Liver (tissue), 6 donors: ENCODE data around the gene HSD17B4. TPM values are rescaled to one million over a fixed set of nuclear protein-coding genes. Genes with fewer than 3 reads are reported as not detected.

Source experiments
- FOXA2 ChIP-seq: IDR thresholded peaks from 2 replicates; pipeline ENCODE4 v1.6.1; 2016; ENCODE audit warnings: antibody characterized with exemption
- RAD21 ChIP-seq, 2 donors: IDR thresholded peaks; 2 replicates each; pipeline ENCODE4 v1.6.1; 2016; ENCODE audit warnings: antibody characterized with exemption in 2 of 2, mild to moderate bottlenecking in 2 of 2
- polyA plus RNA-seq, 2 donors: library from polyadenylated mRNA; stranded (reverse) in 1 of 2; unstranded in 1 of 2; fragments of 200-250 nt in 1 of 2; fragments of >200 nt in 1 of 2; fragmentation: Nextera tagmentation in 1 of 2; extraction: Ambion mirVana in 1 of 2; gene quantifications; one replicate each; pipeline versions ENCODE4 v1.2.1 to v1.2.3, GENCODE V29; 2013 to 2015
- small RNA-seq: library from RNA; depleted of rRNA; stranded (forward); fragments of <200 nt; gene quantifications from one replicate; pipeline ENCODE3, GENCODE V24; 2014
- total RNA-seq, 2 donors: library from RNA; depleted of rRNA; stranded (reverse); fragments of >200 nt; gene quantifications; one replicate each; pipeline ENCODE4 v1.2.3, GENCODE V29; 2014
- donor health status: healthy.
- donor health status: healthy.
- donor health status: healthy.

HSD17B4 gene
- total and polyA plus RNA-seq, 4 donors, result 299 to 699 (median 393) TPM

GRCh38 chr5:119583684-119584083 lies 131.4 kb downstream of the HSD17B4 start (continued):
- no peak for TF ChIP-seq FOXA2
- TF ChIP-seq RAD21 (IDR thresholded peaks at IDR 0.05), result no peak

Small RNA genes lying within 50 kb of the gene (small RNA-seq; reads per million reads assigned to genes)
- not detected for gene RNA5SP190

Other genes with a start within 250 kb of the HSD17B4 start
- 10 to 100 TPM in 1 of 2 donors, 1 to 10 TPM in 1; 5.5 to 28.6 TPM for gene TNFAIP8, start 96.5 kb upstream of the HSD17B4 start, total RNA-seq
- gene TNFAIP8, start 96.5 kb upstream of the HSD17B4 start, polyA plus RNA-seq, result 1 to 10 TPM; 2.6 to 3.3 TPM
- under 1 TPM in 1 of 2 donors, not detected in 1; 0.25 TPM for gene FAM170A, start 177.1 kb downstream of the HSD17B4 start, total RNA-seq
- under 1 TPM in 1 of 2 donors, not detected in 1; 0.18 TPM for gene FAM170A, start 177.1 kb downstream of the HSD17B4 start, polyA plus RNA-seq